HG02885 (cell line): ENCODE data around the gene SH3BP1.
"Not testable (repeated sequence)": the region's sequence is repeated elsewhere in the genome, so short reads cannot be mapped to it uniquely, and the experiment has no call there.

Experiments used
- ATAC-seq: cut with Tn5 transposase; IDR thresholded peaks from one replicate; pipeline ENCODE4 v1.9.1; 2021; ENCODE audit warnings: mild to moderate bottlenecking; ENCODE audit not compliant: unreplicated experiment, poor library complexity

SH3BP1 gene

DNA sequence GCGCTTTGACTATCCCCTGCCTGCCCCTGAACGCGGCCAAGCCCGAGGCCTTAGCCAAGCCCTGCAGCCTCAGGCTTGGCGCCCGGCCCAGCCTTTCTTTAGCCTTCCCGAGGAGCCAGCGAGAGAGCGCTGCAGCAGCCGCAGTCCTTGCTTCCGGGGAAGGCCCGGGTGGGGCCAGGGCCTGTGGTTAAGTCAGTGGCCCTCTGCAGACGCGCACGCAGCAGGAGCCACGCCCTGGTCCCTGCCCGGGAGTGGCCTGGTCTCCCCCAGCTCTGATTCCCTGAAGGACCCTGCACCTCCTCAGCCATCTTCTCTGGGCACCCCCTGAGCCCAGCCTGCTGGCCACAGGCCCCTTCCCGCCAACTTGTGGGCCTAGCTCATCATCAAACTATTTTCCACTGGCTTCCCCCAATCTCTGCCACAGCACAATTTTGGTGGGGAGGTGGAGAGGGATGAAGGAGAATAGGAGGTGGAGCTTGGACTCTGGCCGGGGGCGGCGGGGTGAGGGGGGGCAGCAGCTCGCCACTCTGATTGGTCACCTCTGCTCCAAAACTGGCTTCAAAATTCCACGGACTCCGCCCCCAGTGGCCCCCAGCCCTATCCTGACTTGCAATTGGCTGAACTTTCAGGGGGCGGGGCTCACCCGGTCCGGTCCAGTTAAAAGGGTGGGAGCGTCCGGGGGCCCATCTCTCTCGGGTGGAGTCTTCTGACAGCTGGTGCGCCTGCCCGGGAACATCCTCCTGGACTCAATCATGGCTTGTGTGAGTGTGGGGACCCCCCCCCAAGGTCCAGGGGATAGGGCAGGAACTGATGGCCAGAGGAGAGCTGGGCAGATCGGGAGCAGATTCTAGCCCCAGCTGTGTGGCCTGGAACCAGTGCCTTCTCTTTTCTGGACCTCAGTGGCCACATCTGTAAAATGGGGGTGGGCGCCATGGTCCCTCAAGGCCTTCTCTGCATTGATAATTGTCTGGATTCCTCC is 35.8 kb downstream of the SH3BP1 start, which contains the start of gene LGALS1:
TSS of gene LGALS1 (plus strand) at position 686 of the 979 bp plus-strand sequence. CDS start at position 753, 67 bp downstream.
- peak; percentile 54 for ATAC-seq

DNA sequence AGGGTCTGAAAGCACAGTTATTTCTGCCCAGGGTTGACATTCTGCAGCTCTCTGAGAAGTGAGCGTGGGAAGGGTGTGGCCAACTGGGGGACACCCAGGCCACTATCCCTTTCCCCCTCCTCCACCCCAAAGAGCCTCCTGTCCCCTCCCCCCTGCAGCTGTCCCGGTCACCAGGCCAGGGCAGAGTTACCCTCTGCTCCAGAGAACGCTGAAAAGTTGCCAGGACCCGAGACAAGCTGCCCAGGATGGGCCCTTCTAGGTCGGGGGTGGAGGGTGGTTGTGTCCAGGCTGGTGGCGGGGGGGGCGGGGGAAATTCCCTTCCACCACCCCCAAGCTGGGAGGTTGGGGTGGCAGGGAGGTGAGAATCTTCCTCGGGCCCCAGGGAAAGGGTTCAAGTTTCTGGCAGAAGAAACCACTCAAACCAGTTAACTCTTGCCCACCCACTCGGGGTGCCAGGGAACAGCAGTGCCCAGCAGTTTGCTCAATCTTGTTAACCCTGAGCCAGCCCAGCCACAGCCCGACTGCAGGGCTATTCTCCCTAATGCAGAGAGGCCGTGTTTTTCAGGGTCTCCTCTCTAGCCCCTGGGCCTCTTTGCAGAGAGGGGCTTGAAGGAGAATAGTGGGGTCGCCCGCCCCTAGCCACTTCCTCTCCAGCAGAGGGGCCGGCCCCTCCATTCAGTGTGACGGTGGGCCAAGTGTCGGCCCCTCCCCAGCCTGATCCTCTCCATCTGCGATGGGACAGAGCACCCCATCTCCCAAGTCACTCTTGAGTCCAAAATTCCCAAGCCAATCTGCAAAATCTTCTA is 36.7 kb downstream of the SH3BP1 start:
- ATAC-seq, result no peak

DNA sequence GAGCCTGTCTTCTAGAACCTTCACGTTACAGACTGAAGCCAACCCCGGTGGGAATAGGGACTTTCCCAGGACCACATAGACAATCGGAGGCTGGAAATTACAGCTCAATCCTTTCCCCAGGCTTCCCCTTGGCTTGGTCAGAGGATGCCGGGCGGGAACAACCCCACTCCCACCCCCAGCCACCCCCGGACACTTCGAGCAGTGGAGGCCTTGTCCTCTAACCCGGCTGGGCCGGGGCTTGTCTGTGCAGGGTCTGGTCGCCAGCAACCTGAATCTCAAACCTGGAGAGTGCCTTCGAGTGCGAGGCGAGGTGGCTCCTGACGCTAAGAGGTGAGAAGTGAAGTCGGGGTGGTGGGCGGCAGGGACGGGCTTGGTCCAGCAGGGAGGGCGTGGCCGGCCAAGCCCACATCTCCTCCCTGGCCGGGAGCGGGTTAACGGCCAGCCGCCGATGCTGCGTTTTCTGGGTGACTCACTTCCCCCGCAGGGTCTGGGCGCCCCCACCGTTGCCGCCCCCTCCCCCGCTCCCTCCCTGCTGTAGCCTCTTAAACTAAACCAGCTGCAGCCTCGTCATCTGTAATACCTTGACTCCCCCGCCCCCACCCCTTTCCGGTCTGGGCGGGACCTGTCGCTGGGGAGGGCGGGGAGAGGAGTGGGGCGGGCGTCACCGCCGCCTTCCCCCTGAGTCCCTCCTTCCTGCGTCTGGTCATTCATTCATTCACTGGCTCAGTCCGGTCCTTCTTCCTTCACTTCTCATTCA is 37.4 kb downstream of the SH3BP1 start:
- ATAC-seq, result peak; percentile 63

DNA sequence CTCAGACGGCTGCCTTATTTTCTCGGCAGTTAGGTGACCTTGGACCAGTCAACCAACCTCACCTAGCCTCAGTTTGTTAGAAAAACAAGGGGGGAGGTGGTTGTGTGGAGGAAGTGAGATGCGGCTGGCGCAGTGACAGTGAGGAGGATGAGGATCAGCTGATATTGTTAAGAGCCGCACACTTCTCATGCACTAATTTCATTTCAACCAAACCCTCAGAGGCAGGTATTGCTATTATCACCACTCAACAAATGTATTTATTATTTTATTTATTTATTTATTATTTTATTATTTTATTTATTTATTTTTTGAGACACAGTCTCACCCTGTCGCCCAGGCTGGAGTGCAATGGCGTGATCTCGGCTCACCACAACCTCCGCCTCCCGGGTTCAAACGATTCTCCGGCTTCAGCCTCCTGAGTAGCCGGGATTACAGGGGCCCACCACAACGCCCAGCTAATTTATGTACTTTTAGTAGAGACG is 38.1 kb downstream of the SH3BP1 start:
- ATAC-seq, result peak; percentile 2

DNA sequence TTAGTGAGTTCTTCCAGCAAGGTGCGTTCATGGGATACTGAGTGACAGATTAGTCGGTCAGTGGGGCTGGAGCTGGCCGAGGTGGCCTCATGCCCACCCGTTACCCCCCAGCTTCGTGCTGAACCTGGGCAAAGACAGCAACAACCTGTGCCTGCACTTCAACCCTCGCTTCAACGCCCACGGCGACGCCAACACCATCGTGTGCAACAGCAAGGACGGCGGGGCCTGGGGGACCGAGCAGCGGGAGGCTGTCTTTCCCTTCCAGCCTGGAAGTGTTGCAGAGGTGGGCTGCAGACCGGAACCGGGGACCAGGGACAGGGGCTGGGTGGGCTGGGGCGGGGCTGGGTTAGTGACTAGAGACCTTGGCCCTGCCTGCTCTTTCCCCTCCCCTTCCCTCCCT is 38.9 kb downstream of the SH3BP1 start:
- no peak for ATAC-seq

DNA sequence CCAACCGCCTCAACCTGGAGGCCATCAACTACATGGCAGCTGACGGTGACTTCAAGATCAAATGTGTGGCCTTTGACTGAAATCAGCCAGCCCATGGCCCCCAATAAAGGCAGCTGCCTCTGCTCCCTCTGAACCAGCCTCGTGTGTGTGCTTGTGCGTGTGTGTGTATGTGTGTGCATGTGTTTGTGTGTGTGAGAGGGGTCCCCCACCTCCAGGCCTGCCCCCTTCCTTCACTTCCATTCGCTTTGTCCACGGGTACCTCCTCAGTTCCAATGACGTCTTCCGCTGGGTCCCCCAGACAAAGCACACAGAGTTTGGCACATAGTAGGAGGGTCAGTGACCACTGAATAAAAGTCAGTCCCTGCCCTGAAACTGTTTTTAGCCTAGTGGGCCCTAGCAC is 40.2 kb downstream of the SH3BP1 start:
- no peak for ATAC-seq

DNA sequence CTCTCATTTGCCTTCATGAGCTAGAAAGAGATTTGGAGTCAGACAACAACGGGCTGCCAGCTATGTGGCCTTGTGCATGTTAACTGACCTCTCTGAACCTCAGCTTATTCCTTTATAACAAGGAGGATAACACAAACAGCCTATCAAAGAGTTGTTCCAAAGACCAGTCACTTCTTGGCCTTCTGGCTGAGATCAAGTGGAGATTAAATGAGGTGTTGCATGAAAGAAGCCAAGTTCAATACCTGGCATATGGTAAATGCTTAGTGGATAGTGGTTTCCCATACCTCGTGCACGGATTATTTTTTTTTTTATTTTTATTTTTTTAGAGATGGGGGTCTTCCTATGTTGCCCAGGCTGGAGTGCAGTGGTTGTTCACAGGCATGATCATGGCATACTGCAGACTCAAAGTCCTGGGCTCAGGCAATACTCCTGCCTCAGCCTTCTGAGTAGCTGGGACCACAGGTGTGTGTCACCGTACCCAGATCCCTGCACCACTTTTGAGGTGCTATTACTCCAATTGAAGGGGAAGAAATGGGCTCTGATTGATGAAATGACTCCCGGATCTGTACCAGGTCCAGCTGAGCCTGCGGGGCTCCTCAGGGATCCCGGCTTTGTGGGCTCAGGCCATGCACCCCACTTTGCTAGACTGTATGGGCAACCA is 40.9 kb downstream of the SH3BP1 start:
- ATAC-seq, result no peak

DNA sequence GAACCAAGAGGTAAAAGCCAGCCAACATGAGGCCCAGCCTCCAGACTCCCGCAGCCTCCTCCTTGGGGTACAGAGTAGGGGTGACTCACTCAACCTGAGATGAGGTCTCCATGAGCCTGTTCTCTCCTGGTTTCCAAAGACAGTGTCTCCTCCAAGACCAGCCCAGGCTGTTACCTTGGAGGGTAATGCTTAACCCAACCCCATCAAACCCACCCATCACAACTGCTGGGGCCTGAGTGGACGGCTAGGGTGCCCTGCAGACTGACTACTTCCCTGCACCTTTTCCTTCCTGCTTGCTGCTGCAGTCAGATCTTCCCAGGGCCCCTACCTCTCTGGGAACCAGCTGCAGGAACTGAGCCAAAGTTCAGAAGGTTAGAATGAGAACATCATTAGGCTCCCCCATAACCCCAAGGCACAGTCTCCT is 41.5 kb downstream of the SH3BP1 start:
- no peak for ATAC-seq

DNA sequence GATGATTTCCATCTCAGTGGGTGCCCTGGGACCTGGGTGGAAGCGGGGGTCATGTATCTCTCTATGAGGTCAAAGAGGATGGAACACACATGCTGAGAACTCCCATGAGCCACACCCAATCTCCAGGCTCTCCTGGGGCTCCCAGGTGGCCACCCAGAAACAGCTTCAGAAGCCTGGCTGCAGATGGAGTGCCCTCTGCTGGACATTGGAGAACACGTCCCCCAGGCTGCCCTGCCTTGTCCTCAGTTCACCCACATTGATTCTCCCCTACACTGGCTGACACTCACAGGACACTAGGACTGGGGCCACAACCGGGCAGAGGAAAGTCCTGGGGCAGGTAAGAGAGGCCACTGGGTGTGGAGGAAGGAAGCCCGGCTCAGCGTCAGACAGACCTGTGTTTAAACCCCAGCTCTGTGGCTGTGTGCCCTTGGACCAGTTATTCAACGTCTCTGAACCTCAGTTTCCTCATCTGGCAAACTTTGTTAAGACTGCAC is 42.1 kb downstream of the SH3BP1 start:
- ATAC-seq, result no peak

DNA sequence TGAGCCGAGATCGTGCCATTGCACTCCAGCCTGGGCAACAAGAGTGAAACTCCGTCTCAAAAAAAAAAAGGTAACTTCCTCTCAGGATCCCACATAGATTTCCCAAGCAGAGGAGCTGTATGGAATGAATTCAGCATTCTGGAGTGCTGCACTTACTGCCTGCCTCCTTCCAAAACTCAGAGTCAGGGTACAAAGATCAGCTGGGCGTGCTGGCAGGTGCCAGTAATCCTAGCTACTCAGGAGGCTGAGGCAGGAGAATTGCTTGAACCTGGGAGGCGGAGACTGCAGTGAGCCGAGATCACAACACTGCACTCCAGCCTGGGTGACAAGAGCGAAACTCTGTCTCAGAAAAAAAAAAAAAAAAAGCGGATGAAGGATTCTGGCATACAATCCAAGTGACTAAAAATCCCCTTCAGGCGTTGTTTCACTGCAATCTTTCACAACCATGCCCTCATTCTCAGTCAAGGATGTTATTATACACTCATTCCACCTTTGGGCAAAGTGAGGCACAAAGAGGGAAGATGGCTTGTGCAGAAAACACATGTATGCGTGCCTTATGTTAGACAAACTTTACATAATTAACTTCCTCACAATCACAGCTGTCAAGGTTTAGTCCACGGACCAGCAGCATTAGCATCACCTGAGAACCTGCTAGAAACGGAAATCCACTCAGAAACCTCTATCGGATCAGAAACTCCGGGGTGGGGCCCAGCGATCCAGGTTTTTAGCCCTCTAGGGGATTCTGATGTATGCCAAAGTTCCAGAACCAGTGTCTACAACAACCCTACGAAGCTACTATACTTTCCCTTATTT is 45.5 kb downstream of the SH3BP1 start:
- ATAC-seq, result no peak

DNA sequence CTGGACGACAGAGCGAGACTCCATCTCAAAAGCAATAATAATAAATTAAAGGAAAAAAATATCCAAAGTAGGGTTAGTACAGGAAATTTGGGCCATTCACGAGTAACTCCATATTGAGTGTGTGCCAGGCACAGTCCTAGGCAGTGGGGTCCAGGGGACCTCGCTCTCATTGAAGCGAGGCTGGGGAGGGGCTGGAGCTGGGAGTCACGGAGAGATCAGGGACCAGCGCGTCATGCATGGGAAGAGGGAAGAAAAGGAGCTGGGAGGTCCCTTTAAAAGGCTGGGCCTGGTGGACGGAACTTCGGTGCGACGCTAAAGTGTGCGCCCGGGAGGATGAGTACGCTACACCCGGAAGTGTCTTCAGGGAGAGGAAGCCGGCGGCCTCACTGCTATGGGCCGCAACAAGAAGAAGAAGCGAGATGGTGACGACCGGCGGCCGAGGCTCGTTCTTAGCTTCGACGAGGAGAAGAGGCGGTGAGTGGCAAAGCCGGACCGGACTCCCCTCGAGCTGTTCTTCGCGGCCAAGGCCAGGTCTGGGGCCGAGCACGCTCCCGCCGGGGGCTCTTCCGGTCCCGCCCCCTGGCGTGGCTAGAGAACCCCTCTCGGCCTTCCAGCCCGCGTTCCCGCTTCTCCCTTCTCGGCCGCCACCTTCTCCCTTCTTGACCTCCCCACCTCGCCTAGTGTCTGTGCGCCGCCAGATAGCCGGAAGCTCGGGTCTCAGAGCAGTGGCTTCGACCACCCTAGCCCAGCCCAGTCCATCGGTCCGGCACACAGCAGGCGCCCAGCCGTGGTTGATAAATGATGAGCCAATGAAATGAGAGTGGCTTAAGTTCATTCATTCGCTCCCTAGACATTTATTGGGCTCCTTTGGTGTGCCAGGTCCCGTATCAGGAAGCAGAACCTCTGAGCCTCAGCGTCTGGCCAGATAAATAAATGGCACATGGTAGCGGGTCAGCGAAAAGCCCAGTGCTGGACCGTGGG is 46.8 kb downstream of the SH3BP1 start, which contains the start of gene NOL12:
TSS of gene NOL12 (plus strand) at position 342 of the 981 bp plus-strand sequence. CDS start at position 392, 50 bp downstream.
- ATAC-seq, result peak; percentile 75

DNA sequence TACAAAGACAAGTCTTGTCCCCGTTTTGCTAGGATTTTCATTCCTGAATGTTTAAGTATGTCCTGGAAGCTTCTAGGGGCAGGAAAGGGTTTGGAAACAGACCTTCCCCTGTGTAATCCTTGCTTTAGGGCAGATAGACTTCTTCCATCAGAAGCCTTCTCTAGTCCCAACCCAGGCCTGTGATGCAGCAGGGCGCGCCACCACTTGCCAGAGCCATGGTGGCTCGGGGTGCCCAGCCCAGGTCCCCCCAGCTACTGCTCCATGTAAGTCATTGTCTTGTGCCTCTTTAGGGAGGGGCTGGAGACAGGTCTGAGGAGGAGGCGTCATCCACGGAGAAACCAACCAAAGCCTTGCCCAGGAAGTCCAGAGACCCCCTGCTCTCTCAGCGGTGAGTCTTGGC is 50.9 kb downstream of the SH3BP1 start:
- ATAC-seq, result no peak

DNA sequence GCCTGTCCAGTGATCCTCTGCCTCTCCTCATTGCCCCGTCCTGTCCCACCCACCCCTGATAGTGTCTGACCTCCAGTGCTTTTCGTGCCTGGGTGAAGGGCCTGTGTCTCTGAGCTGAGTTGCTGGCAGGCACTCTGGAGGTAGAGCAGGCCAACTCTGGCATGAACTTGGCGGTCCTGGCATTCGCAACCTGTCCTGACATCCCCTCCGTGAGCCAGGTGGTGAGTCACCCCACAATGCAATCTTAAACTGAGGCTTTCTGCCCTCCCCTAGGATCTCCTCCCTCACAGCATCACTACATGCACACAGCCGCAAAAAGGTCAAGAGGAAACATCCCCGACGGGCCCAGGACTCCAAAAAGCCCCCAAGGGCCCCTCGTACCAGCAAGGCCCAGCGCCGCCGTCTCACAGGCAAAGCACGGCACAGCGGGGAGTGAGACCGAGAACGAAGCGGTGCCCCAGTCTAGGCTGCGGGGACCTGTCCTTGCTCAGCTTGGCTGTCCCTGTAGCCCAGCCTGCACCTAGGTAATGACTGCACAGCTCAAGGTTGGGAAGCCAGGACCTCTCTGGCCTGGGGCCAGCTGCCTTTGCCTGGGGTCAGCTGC is 51.5 kb downstream of the SH3BP1 start:
- ATAC-seq, result no peak

DNA sequence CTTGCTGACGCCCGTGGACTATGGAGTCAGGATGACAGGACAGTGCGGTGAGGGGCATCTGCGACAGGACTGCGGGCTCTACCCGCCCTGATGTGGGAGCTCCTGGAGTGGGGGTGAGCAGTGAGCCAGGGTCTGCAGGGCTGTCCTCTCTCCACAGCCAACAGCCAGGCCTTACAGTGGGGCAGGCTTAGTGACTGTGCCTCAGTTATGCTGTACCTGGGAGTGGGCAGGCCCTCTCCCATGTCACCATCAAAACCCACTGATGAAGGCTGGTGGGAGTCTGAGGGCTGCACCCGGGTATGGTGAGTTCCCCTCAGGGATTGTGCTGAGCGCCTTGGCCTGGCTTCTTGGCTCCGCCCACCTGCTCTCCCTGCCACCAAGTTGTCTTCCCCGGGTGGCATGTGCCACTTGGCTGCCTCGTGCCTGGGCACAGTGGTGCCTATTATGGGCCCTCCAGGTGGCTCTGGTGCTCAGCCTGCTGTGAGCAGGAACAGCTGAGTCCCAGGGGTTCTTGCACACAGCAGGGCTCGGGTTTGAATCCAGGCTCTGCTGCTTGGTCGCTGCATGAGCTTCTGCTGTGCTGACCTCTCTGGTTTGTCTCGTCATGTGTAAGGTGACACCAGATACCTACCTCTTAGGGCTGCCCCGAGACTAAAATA is 53.3 kb downstream of the SH3BP1 start:
- ATAC-seq, result no peak

DNA sequence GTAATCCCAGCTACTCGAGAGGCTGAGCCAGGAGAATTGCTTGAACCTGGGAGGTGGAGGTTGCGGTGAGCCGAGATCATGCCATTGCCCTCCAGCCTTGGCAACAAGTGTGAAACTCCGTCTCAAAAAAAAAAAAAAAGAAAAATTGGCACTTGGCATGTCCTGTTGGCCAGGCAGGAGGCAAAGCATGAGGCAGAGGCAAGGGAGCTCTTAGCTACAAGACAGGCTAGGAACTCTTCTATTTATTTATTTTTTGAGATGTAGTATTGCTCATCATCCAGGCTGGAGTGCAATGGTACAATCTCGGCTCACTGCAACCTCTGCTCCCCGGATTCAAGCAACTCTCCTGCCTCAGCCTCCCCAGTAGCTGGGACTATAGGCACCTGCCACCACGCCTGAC is 54.7 kb downstream of the SH3BP1 start:
- ATAC-seq, result not testable (repeated sequence)

DNA sequence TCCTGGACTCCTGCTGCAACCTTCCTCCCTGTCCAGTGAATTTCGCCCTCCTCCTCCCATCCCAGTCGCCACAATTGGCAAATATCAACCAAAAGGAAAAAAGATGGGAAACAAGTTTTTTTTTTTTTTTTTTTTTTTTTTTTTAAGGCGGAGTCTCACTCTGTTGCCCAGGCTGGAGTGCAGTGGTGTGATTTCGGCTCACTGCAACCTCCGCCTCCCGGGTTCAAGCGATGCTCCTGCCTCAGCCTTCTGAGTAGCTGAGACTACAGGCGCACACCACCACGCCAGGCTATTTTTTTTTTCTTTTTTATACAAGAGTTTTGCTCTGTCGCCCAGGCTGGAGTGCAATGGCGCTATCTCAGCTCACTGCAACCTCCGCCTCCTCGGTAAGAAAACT is 56.8 kb downstream of the SH3BP1 start:
- not testable (repeated sequence) for ATAC-seq
